Measurements from ENCODE around the gene CDIPT.
"Not testable (repeated sequence)": the region's sequence is repeated elsewhere in the genome, so short reads cannot be mapped to it uniquely, and the experiment has no call there.

CDIPT gene, protein sequence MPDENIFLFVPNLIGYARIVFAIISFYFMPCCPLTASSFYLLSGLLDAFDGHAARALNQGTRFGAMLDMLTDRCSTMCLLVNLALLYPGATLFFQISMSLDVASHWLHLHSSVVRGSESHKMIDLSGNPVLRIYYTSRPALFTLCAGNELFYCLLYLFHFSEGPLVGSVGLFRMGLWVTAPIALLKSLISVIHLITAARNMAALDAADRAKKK

DNA sequence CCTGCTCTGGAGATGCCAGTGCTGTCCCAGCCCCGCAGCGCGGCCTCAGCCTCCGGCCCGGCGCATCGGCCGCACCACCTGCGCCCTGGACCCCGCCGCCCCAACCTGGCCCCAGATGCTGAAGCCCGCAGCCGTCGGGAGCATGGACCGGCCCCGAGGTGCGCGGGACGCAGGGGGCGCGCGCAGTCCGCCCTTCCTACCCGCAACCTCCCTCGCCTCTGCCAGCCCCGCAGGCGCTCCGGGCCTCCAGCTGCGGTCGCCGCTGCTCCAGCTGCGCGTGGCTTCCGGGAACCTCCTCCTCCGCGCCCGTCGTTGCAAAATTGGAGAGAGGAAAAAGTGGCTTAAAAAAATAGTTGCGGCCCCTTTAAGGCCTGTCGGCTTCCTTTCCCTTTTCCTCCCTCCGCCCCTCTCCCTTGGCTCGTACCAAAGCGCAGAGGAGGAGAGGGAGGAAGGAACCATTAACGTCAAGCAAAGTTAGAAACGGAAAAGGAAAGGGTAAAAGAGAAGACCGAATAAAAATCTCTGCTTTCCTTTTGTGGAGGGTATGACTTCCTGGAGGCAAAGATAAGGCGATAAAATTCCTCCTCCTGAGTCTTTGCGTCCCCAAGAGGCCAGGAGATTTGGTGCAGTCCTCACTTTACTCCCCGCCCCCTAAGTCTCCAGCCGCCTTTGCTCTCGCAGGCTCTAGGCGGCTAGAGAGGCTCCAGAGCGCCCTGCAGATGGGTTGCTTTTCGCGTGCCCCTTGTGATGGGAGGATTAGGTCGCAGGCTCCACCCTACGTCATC lies at the start of gene CDIPT:
TSS of gene CDIPT (minus strand) at position 343 of the 785 bp plus-strand sequence. CDS start 369 bp downstream, outside the sequence.
- DNase-seq: peak; percentile 99

DNA sequence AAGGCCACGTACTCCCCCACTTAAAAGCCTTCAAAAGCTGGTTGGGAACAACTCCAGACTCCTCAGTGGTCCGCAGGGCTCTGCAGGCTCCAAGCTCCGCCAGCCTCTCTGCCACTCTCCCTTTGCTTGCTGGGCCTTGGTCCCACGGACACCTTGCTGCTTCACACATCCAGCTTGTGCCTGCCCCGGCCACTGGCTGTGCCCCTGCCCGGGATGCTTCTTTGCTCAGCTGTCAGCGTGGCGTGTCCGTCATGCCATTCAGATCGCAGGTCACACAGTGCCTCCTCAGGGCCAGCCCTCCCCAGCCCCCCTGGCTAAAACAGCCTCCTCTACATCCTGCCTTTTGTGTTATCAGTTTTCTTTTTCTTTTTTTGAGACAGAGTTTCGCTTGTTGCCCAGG lies 49.1 kb upstream of the CDIPT start:
- no peak for DNase-seq

DNA sequence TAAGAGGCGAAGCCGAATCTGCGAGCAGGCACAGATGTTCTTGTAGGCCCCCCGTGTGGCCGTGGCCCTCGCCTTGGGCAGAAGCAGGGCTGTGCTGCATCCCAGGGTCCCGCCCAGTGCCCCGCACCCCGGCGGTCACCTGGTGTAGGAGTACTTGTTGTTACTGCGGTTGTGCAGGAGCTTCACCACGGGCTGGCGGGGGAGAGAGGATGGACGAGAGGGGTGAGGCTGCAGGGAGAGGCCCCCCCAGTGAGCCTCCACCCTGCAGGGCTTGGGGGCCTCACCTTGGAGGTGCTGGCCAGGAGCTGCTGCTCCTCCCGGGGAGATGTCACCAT lies 48.6 kb upstream of the CDIPT start:
- DNase-seq: no peak

DNA sequence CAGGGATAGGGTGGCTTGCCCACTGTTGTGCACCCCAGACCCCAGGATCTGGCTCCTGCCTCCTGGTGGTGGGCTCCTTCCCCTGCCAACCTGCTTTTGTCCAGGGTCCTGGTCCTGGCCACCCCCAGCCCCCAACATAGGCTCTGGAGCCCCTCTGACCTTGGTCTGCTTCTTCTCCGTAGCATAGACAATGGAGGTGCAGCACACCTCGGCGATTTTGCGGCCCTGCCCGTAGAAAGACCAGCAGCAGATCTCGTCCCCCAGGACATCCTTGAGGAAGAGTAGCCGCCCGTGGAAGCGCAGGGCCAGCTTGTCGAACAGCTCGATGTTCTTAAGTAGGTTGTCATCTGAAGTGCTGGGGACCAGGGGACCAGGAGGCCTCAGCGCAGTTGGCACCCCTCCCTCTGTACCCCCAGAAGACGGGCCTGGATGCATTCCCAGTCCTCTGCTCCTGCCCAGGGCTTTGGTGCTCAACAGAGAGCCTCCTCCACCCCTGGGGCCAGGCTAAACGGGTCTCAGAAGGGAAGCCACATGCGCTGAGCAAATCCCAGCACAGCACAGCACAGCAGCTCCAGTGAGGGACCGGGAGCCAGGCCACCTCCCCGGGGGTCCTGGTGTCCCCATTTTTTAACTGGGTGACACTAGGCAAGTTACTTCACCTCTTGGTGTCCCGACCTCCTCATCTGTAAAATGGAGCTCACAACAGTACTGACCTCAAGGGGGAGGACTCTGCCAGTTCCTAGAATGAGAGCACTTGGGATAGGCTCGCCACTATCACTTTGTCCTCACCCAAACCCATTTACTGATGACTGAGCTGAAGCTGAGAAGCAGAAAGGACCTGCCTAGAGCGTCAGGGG lies 48.0 kb upstream of the CDIPT start:
- DNase-seq: no peak

DNA sequence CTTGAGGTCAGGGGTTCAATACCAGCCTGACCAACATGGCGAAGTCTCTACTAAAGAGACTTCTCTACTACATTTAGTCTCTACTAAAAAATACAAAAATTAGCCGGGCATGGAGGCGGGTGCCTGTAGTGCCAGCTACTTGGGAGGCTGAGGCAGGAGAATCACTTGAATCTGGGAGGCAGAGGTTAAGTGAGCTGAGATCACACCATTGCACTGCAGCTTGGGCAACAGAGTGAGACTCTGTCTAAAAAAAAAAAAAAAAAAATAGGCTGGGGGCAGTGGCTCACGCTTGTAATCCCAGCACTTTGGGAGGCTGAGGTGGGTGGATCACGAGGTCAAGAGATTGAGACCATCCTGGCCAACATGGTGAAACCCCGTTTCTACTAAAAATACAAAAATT lies 46.8 kb upstream of the CDIPT start:
- DNase-seq: not testable (repeated sequence)

DNA sequence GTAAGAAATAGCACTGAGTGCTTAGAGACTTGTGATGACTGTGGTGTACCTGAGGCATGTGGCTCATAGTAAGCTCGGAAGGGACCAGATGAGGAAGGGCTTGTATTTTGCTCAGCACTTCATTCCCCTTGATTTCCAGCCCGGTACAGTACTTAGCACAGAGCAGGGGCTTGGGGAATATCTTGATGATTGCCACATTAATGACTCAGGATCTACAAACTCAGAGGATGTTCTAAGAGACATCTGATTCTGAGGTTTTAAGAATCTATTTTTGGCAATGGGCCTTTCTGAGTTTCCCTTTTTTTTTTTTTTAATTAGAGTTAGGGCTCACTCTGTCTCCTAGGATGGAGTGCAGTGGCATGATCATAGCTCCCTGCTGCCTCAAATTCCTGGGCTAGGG lies 46.4 kb upstream of the CDIPT start:
- DNase-seq: no peak

DNA sequence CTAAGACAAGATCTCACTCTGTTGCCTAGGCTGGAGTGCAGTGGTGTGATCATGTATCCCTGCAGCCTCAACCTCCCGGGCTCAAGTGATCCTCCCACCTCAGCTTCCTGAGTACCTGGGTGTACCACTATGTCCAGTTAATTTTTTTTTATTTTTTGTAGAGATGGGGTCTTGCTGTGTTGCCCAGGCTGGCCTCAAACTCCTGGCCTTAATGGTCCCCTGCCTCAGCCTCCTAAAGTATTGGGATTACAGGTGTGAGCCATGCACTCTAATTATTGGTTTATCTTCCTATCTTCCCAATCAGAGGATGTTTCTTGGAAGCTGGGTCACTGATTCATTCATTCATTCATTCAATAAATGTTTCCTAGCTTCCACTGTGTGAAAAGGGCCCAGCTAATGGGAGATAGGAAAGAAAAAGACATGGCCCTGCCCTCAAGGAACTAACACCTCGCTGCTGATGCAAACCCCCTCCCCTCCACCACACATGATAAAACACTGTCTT lies 45.7 kb upstream of the CDIPT start:
- no peak for DNase-seq

DNA sequence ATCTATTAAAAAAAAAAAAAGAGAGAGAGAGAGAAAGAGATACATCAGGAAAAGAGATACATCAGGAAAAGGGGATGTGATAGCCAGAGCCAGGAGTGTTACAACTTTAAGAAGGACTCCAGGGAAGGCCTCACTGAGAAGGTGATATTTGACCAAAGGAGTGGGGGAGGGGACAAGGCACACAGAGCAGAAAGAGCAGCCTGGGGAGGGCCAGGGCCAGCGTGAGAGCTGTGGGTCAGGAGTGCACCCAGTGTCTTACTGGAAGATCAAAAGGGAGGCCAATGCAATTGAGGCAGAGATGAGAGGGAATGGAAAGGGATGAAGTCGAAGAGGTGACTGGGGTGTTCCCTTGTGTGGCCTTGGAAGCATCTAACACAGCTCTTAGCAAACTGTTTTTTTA lies 44.9 kb upstream of the CDIPT start:
- no peak for DNase-seq

DNA sequence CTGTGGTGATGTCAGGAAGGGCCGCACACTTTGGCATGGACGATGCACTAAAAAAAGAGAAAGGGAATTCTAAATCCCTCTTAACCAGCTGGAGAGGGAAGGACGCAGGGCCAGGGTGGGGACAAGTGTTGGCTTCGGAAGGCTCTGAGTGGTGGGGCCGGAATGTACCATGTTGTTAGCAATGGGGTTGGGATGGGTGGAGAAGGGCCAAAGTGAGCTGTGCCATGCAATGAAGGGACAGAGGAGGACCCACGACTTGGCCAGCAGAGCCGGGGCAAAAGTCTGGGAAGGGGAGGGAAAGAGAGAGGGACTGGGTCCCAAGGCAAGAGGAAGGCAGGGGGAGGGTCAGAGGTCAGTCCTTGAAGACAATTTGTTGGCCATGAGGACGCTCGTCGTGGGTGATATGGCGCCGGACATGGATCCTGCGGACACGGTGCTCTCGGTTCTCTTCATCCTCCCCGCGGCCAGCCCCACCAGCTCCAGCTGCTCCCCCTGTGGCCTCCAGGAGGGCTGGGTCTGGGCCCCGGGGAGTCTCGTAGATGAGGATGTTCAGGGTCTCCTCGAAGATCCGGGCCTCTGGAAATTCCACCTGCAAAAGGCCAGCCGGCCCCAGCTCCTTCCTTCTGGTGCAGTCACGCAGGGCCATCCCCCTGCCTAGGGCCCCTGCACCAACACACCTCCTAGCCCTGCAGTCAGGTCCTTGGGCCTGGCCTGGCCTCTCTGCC lies 43.7 kb upstream of the CDIPT start:
- DNase-seq: no peak

DNA sequence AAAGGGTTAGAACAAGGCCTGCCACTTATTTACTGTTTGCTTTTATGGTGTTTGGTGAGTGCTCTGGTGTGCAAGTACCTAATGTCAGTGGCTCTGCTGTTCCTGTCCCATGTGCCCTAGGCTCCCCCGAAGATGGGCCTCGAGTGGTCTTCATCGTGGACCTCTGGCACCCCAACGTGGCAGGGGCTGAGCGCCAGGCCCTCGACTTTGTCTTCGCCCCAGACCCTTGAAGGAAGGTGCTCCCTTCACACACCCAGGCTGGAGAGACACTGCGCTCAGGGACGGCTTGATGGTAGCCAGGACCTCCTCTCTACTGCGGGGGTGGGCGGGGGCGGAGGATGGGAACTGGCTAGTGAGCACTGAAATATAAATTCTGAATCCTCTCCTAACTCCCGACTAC lies 42.6 kb upstream of the CDIPT start:
- DNase-seq: no peak

DNA sequence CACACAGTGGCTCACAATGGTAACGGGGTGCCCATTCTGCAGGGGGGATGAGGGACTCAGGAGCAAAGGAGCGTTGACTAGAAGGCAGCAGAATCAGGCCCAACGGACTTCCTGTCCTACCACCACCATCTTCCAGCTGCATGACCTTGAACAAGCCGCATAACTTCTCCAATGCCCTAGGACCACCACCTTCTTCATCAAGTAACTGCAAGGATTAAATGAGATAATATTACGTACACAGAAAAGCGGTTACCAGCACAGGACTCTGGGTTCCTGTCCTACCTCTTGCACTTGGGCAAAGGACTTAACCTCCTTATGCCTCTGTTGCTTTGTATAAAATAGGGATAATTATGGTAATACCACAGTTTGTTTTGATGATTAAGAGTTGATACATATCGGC lies 41.9 kb upstream of the CDIPT start:
- DNase-seq: no peak

DNA sequence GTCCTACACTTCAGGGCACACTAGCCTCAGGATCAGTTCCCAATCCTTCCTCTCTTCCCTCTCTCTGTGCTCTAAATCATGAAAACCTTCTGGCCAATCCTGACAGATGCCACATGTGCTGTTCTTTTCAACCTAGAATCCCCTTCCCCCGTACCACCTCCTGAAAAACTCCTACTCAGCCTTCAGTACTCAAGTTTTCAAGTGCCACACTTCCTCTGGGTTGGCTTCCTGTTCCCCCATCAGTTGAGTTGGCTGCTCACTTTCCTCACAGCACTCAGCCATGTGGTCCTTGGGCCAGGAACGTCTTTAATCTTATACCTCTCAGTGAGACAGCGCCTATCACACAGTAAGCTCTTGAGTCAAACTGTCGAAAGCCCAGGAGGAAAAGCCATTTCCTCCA lies 40.6 kb upstream of the CDIPT start:
- DNase-seq: no peak

DNA sequence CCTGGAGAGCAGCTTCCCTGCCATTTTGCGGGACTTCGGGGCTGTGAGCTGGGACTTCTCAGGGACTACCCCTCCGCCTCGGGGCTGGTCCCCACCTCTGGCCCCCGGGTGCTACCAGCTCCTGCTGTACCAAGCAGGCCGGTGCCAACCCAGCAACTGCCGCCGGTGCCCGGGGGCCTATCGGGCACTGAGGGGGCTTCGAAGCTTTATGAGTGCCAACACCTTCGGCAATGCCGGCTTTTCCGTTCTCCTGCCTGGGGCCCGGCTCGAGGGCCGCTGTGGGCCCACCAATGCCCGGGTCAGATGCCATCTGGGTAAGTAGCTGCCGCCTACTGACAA lies 38.5 kb upstream of the CDIPT start:
- no peak for DNase-seq

DNA sequence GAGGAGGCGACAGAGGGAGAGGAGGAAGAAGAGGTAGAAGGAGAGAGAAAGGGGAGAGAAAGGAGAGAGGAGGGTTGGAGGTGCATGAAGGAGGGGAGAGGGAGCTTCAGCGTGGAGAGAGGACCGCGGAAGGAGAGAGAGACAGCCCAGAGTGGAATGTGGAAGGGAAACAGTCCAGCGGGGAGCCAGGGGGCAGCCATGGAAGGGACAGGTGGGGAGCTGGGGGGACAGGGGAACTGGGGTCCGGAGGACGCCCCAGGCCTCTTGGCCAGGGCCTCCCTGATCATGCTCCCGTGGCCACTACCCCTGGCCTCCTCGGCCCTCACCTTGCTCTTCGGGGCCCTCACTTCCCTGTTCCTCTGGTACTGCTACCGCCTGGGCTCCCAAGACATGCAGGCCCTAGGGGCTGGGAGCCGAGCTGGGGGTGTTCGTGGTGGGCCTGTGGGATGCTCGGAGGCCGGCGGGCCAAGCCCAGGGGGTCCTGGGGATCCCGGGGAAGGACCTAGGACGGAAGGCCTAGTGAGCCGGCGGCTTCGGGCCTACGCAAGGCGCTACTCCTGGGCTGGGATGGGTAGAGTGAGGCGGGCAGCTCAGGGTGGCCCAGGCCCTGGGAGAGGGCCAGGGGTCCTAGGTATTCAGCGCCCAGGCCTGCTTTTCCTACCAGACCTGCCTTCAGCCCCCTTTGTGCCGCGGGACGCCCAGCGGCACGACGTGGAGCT lies 38.0 kb upstream of the CDIPT start:
- DNase-seq: no peak

DNA sequence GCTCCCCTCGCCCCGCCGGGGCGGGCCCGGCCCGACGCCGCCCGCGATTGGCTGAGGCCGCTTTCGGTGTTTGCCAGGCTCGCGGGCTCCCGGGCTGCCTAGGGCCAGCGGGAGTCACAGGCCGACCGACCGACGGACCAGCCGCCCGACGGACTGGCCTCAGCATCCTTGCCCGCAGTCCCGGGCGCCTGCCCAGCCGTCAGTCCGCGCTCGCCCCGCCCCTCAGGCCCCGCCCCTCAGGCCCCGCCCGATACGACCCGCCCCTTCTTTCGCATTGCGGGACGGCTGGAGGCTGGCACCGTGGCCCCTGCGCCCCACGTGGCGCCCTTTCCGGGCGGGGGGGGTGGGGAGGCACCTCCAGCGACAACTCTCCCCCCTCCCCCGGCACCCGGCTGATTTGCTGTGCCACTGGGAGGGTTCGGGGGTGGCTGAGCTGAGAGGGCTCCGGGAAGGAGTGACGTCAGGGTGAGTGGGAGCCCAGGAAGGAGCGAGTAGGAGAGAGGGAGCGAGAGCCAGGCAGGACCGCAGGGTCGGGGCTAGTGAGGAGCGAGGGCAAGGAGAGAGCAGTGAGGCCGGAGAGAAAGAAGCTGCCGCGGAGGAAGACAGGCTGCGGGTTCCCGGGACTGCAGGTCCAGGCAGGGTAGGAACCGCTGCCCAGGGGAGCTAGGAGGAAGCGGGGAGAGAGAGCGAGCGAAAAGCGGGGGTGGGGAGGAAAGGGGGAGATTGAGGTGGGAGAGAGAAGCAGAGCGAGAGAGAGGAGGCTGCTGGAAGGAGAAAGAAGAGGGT lies 37.3 kb upstream of the CDIPT start, which contains the start of gene ASPHD1:
TSS of gene ASPHD1 (plus strand) at position 387 of the 786 bp plus-strand sequence. CDS start 484 bp downstream, outside the sequence.
- peak; percentile 89 for DNase-seq

DNA sequence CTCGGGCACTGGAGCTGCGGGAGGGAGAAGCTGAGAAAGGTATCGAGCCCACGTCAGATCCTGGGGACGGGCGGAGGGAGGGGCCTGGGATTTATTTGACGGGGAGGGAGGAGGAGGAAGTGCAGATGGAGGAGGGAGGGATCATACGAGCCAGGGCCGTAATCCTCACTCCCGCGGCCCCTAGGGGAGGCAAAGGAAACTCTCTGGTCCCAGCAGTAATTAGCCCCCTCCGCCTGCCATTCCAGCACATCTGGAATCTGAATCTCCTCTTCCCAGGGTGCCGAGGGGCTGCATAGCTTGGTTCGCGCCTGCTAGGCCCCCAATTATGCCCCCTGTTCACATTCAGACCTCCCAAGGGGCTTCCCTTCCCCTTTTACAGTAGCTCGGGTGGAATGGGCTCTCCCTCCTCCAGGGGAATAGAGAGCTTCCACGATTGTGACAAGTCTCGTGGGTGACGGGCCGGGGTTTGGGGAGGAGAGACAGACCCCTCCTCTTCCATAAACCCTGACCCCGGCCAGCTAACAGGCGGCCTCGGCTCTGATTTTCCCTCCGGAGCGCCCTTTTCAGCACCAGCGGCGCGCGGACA lies 36.6 kb upstream of the CDIPT start, which contains the start of gene SEZ6L2:
TSS of gene SEZ6L2 (minus strand) at position 35 of the 586 bp plus-strand sequence. CDS start 531 bp downstream, outside the sequence.
- peak; percentile 92 for DNase-seq

DNA sequence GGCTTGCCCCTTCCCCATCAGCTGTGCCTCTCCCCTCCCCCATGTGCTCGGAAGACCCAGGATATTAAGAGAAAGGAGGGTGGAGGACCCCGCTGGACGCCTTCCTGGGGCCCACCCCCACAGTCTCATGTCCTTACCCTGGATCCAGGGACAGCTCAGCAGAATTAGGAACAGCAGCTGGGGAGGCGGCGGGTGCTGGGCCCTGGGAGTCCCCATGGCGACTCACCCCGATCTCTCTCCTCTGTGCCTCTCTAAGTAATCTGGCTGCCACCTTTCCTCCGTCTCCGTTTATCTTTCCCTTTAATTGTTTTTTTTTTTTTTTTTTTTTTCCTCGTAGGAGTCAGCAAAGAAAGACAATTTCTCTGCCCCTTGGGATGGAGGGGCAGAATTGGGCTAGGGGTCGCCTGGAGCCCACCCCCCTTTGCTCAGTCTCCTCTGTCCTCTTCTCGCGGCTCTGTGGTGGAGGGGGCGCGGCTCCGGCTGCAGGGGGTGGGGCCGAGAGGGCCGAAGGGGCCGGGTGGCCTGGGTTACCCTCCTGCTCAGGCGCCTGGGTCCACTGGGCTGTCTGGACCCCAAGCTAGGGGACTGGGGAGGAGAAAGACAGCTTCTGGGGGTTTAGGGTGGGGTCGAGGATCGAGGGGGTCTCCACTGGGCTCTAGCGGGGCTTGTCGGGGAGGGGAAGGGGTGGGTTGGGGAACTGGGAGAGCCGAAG lies 35.9 kb upstream of the CDIPT start:
- DNase-seq: peak; percentile 57

DNA sequence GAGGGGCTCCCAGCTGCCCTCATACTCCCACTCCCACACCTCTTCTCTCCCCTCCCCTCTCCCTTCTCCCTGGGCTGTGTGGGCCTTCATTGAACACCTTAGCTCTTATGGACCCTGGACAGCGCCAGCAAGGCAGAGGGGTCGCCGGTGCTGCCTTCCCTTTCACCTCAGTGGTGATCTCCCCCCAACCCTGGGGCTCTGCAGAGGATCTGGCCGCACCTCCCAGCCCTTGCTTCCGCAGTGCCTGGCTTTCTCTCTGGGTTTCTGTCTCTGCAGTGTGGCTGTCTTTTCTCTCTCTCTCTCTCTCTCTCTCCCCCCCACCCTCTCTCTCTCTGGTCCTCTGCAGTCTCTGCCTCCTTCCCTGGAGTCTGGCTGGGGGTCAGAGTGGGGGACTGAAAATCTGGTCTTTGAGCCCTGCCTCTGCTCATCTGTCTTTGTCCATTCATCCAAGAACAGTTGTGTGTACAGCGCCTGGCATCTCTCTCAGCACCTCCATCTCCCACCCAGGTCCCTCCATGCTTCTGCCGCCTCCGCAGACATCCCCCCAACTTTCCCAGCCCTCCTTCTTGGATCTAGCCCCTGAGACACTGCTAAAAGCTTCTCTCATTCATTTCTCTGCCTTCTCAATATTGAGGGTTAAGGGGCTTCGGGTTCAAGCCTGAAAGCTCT lies 35.2 kb upstream of the CDIPT start:
- peak; percentile 24 for DNase-seq

DNA sequence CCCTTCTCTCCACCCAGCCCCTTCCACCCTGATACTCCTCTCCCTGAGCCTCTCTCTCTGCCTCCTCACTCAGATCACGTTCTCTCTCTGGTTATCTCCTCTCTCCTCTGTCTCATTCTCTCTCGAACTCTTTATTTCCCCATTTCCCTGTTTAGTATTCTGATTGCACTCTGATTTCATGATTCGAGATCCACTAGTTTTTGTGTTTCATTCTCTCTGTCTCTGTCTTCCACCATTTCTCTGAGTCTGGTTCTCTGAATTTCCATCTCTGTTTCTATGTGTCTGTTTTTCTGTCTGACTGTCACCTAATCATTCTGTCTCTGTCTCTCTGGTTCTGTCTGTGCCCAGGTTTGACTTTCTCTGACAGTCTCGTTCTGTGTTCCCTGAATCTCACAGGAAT lies 34.3 kb upstream of the CDIPT start:
- DNase-seq: no peak

DNA sequence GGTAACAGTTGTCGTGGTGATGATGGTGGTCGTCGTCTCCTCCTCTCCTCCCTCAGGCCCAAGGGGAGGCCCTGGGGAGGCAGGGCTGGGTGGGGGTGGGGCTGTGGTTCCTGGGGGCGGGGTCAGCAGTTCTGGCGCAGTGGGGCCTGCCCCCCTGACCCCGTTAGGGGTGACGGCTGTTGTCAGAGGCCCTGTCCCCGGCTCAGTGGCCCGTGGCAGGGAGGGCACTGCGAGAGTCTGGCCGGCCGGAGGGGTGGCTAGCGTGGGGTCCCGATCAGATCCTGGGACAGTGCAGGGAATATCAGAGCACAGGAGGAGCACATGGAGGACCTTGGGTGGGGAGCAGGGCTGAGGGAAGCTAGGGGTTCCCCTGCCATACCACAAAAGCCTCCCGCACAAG lies 33.8 kb upstream of the CDIPT start:
- no peak for DNase-seq
